ENCODE measurements around the gene RNF224. TPM values are rescaled to one million over a fixed set of nuclear protein-coding genes. Genes with fewer than 3 reads are reported as not detected.

The RNF224 gene
- total and polyA plus RNA-seq, 2 of the 13 experiments (the other 11 are each of a cell fraction or from before 2014, with no cell fraction given): 0.09 TPM; not detected in 1

- TF ChIP-seq ZNF142 (CRISPR knock-in tag; IDR thresholded peaks at IDR 0.05) (no peak; the same call in 1 of the 2 replicates), ZNF136 (CRISPR knock-in tag; IDR thresholded peaks at IDR 0.05; ENCODE audit: low read depth) (no peak), TSC22D2 (CRISPR knock-in tag; IDR thresholded peaks at IDR 0.05; ENCODE audit: borderline replicate concordance) (peak; percentile 71; the same call in 1 of the 2 replicates), NCOA1 (CRISPR knock-in tag; IDR thresholded peaks at IDR 0.05) (0 out of 2 replicates have a peak, but pooled peaks have one; percentile 49), MXD4 (CRISPR knock-in tag; IDR thresholded peaks at IDR 0.05) (peak; percentile 67; the same call in 1 of the 2 replicates), ZMYM3 (CRISPR knock-in tag; IDR thresholded peaks at IDR 0.05) (peak; percentile 36; the same call in 1 of the 2 replicates), GABPB1 (CRISPR knock-in tag; IDR thresholded peaks at IDR 0.05) (peak; percentile 78), ZNF607 (CRISPR knock-in tag; IDR thresholded peaks at IDR 0.05; ENCODE audit: borderline replicate concordance) (peak; percentile 53; the same call in 1 of the 2 replicates), ZNF777 (CRISPR knock-in tag; IDR thresholded peaks at IDR 0.05) (peak; percentile 51; the same call in 1 of the 2 replicates), MATR3 (CRISPR knock-in tag; IDR thresholded peaks at IDR 0.05) (no peak)
- TF ChIP-seq, protein P1, sequence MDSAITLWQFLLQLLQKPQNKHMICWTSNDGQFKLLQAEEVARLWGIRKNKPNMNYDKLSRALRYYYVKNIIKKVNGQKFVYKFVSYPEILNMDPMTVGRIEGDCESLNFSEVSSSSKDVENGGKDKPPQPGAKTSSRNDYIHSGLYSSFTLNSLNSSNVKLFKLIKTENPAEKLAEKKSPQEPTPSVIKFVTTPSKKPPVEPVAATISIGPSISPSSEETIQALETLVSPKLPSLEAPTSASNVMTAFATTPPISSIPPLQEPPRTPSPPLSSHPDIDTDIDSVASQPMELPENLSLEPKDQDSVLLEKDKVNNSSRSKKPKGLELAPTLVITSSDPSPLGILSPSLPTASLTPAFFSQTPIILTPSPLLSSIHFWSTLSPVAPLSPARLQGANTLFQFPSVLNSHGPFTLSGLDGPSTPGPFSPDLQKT (CRISPR knock-in tag; IDR thresholded peaks at IDR 0.05; ENCODE audit: borderline replicate concordance): no peak
- TF ChIP-seq, protein P2, sequence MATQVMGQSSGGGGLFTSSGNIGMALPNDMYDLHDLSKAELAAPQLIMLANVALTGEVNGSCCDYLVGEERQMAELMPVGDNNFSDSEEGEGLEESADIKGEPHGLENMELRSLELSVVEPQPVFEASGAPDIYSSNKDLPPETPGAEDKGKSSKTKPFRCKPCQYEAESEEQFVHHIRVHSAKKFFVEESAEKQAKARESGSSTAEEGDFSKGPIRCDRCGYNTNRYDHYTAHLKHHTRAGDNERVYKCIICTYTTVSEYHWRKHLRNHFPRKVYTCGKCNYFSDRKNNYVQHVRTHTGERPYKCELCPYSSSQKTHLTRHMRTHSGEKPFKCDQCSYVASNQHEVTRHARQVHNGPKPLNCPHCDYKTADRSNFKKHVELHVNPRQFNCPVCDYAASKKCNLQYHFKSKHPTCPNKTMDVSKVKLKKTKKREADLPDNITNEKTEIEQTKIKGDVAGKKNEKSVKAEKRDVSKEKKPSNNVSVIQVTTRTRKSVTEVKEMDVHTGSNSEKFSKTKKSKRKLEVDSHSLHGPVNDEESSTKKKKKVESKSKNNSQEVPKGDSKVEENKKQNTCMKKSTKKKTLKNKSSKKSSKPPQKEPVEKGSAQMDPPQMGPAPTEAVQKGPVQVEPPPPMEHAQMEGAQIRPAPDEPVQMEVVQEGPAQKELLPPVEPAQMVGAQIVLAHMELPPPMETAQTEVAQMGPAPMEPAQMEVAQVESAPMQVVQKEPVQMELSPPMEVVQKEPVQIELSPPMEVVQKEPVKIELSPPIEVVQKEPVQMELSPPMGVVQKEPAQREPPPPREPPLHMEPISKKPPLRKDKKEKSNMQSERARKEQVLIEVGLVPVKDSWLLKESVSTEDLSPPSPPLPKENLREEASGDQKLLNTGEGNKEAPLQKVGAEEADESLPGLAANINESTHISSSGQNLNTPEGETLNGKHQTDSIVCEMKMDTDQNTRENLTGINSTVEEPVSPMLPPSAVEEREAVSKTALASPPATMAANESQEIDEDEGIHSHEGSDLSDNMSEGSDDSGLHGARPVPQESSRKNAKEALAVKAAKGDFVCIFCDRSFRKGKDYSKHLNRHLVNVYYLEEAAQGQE (IDR thresholded peaks at IDR 0.05; ENCODE audit: borderline replicate concordance in 1 of 2, low read depth in 1 of 2, low read length in 2 of 2): peak in 1 of 2 experiments; percentile 40; a peak in 1 of 4 replicates
- TF ChIP-seq, protein P3, sequence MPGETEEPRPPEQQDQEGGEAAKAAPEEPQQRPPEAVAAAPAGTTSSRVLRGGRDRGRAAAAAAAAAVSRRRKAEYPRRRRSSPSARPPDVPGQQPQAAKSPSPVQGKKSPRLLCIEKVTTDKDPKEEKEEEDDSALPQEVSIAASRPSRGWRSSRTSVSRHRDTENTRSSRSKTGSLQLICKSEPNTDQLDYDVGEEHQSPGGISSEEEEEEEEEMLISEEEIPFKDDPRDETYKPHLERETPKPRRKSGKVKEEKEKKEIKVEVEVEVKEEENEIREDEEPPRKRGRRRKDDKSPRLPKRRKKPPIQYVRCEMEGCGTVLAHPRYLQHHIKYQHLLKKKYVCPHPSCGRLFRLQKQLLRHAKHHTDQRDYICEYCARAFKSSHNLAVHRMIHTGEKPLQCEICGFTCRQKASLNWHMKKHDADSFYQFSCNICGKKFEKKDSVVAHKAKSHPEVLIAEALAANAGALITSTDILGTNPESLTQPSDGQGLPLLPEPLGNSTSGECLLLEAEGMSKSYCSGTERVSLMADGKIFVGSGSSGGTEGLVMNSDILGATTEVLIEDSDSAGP (CRISPR knock-in tag; IDR thresholded peaks at IDR 0.05; ENCODE audit: borderline replicate concordance): peak; percentile 90
These were observed 9.1 kb downstream of the RNF224 start (continued) for GRCh38 chr9:137236238-137236935.
